GM11168 (cell line): ENCODE results near the gene CDX1.

ENCODE experiments used
- in situ Hi-C: fragments of 300-500 bp; cut with MboI; formaldehyde crosslinking; loops from one replicate; pipeline ENCODE4 v1.12.0; 2022; ENCODE audit warnings: low sequenced_read_pairs; ENCODE audit not compliant: unreplicated experiment

The CDX1 gene

GRCh38 chr5:150159741-150160179, 6.8 kb upstream of the CDX1 start:
- in situ Hi-C loops, result loop anchor here (25.0 kb wide), 1 partner anchor 178 kb away; no protein-coding TSS in a partner anchor

- in situ Hi-C loops, result loop anchor here (25.0 kb wide), 1 partner anchor 177 kb away; no protein-coding TSS in a partner anchor
These were observed 6.0 kb upstream of the CDX1 start for GRCh38 chr5:150160448-150161081.

GRCh38 chr5:150161242-150162141, 5.1 kb upstream of the CDX1 start:
- in situ Hi-C loops, result loop anchor here (25.0 kb wide), 1 partner anchor 176 kb away; no protein-coding TSS in a partner anchor

- in situ Hi-C loops, result loop anchor here (25.0 kb wide), 1 partner anchor 175 kb away; no protein-coding TSS in a partner anchor
These were observed 4.5 kb upstream of the CDX1 start for GRCh38 chr5:150162142-150162513.

GRCh38 chr5:150163035-150163434, 3.5 kb upstream of the CDX1 start:
- in situ Hi-C loops, result loop anchor here (25.0 kb wide), 1 partner anchor 174 kb away; no protein-coding TSS in a partner anchor

- in situ Hi-C loops, result loop anchor here (25.0 kb wide), 1 partner anchor 174 kb away; no protein-coding TSS in a partner anchor
These were observed 3.0 kb upstream of the CDX1 start for GRCh38 chr5:150163547-150164059.

GRCh38 chr5:150164211-150164980, 2.2 kb upstream of the CDX1 start:
- in situ Hi-C loops, result loop anchor here (25.0 kb wide), 1 partner anchor 173 kb away; no protein-coding TSS in a partner anchor

- in situ Hi-C loops, result loop anchor here (25.0 kb wide), 1 partner anchor 171 kb away; no protein-coding TSS in a partner anchor
These were observed 435 bp upstream of the CDX1 start for GRCh38 chr5:150166037-150166649.

GRCh38 chr5:150167512-150167850, 903 bp downstream of the CDX1 start:
- in situ Hi-C loops, result loop anchor here (25.0 kb wide), 1 partner anchor 170 kb away; no protein-coding TSS in a partner anchor

- in situ Hi-C loops, result loop anchor here (25.0 kb wide), 1 partner anchor 169 kb away; no protein-coding TSS in a partner anchor
These were observed 1.3 kb downstream of the CDX1 start for GRCh38 chr5:150167908-150168307.

- in situ Hi-C loops, result loop anchor here (25.0 kb wide), 1 partner anchor 168 kb away; no protein-coding TSS in a partner anchor
These were observed 2.3 kb downstream of the CDX1 start for GRCh38 chr5:150168864-150169263.

GRCh38 chr5:150172145-150172544, 5.6 kb downstream of the CDX1 start:
- in situ Hi-C loops, result loop anchor here (25.0 kb wide), 1 partner anchor 165 kb away; no protein-coding TSS in a partner anchor

GRCh38 chr5:150172556-150172955, 6.0 kb downstream of the CDX1 start:
- in situ Hi-C loops, result loop anchor here (25.0 kb wide), 1 partner anchor 165 kb away; no protein-coding TSS in a partner anchor

GRCh38 chr5:150173161-150173560, 6.6 kb downstream of the CDX1 start:
- in situ Hi-C loops, result loop anchor here (25.0 kb wide), 1 partner anchor 164 kb away; no protein-coding TSS in a partner anchor

GRCh38 chr5:150174285-150174684, 7.7 kb downstream of the CDX1 start:
- in situ Hi-C loops, result loop anchor here (25.0 kb wide), 1 partner anchor 163 kb away; no protein-coding TSS in a partner anchor

GRCh38 chr5:150175076-150175475, 8.5 kb downstream of the CDX1 start:
- in situ Hi-C loops, result no loop called here

- in situ Hi-C loops, result no loop called here
These were observed 9.0 kb downstream of the CDX1 start for GRCh38 chr5:150175536-150175935.

GRCh38 chr5:150176745-150177477, 10.3 kb downstream of the CDX1 start:
- in situ Hi-C loops, result no loop called here
